AG04449 (cell line): ENCODE data around the gene MOV10L1.

Experiments
- CTCF ChIA-PET: fragments of 350-600 bp; formaldehyde crosslinking; extraction: SDS; loops from one replicate; lab custom pipeline; 2021; ENCODE audit warnings: antibody characterized with exemption; lab: Yijun Ruan, JAX
- POLR2A ChIA-PET: fragments of 400-600, 350-600 bp; formaldehyde crosslinking; extraction: SDS; loops from one replicate; lab custom pipeline; 2020; ENCODE audit warnings: antibody characterized with exemption, inconsistent platforms; lab: Yijun Ruan, JAX
- DNase-seq: peaks from one replicate; pipeline ENCODE4 v3.0.0-alpha.2; 2010; ENCODE audit warnings: low read depth, low spot score
- H3K4me3 ChIP-seq: 2 replicates; pipeline ENCODE4 v1.5.1; 2011; ENCODE audit warnings: low read depth, mild to moderate bottlenecking, control low read depth, low read length
- CTCF ChIP-seq: IDR thresholded peaks from one replicate; pipeline ENCODE4 v1.5.1; 2011; ENCODE audit warnings: mild to moderate bottlenecking, moderate library complexity, low read length, control low read depth, inconsistent platforms; ENCODE audit not compliant: insufficient read depth; ENCODE audit errors: missing control alignments

Gene MOV10L1

GRCh38 chr22:50046019-50046415, 43.8 kb upstream of the MOV10L1 start:
- no peak overlapping the region for H3K4me3 ChIP-seq
- DNase-seq = no peak
- ChIA-PET POLR2A (no interaction called here), CTCF (no interaction called here)
- TF ChIP-seq CTCF = no peak

- ChIA-PET CTCF (no interaction called here), POLR2A (no interaction called here)
- no peak for DNase-seq
- H3K4me3 ChIP-seq = no peak overlapping the region
- no peak for TF ChIP-seq CTCF
Observed at GRCh38 chr22:50046481-50047245, 43.1 kb upstream of the MOV10L1 start.

GRCh38 chr22:50047346-50047745, 42.5 kb upstream of the MOV10L1 start:
- DNase-seq = no peak
- ChIA-PET POLR2A (no interaction called here), CTCF (no interaction called here)
- H3K4me3 ChIP-seq = no peak overlapping the region
- TF ChIP-seq CTCF = no peak

GRCh38 chr22:50048061-50048765, 41.6 kb upstream of the MOV10L1 start:
- DNase-seq = no peak
- TF ChIP-seq CTCF = no peak
- CTCF ChIA-PET = interaction anchor here (1.0 kb wide), 1 partner anchor 117 kb away, joined by 3 read pairs; no protein-coding TSS in a partner anchor
- H3K4me3 ChIP-seq = no peak overlapping the region
- POLR2A ChIA-PET = no interaction called here

- no peak for DNase-seq
- ChIA-PET CTCF (interaction anchor here (1.0 kb wide), 1 partner anchor 118 kb away, joined by 3 read pairs; no protein-coding TSS in a partner anchor), POLR2A (no interaction called here)
- no peak for TF ChIP-seq CTCF
- no peak overlapping the region for H3K4me3 ChIP-seq
Observed at GRCh38 chr22:50048836-50049235, 41.0 kb upstream of the MOV10L1 start.
